GM13976 (cell line): ENCODE results near the gene DNAAF9.

ENCODE experiments used
- DNase-seq: peaks from one replicate; pipeline ENCODE4 v3.0.0; 2012; ENCODE audit warnings: low spot score
- in situ Hi-C: fragments of 300-500 bp; cut with MboI; formaldehyde crosslinking; loops from one replicate; pipeline ENCODE4 v1.12.0; 2022; ENCODE audit warnings: low sequenced_read_pairs, mixed read lengths, inconsistent platforms; ENCODE audit not compliant: unreplicated experiment
- TF ChIP-seq, protein P1 (sequence below): IDR thresholded peaks from 2 replicates; pipeline ENCODE4 v1.5.1; 2012; ENCODE audit warnings: borderline replicate concordance, mild to moderate bottlenecking; ENCODE audit not compliant: insufficient read depth; ENCODE audit errors: extremely low read depth, missing control alignments, control extremely low read depth

Gene DNAAF9

DNA sequence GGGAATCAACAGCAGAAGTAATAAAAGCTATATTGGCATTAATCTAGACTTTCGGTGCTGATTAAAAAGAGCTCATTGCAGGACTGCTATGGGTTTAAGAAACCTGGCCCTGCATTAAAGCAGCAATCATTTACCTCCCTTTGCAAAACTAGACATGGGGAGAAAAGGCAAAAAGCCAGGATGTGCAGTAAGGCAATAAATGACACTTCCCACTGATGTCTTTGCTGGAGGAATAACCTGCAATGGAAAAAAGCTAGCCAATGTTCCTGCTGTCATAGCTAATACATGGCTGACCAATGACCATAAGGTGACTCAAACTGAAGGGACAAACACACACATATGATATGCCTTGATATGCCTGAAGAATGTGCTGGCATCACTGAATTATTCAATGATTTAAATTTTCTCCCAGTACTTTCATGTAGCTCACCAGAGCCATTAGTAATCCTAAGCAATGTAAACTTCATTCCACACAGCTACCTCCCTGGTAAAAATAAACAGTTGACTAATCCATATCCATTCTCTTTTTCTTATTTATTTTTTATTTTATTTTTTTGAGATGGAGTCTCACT, 8.7 kb downstream of the DNAAF9 start:
- in situ Hi-C loops = no loop called here
- TF ChIP-seq, protein P1, sequence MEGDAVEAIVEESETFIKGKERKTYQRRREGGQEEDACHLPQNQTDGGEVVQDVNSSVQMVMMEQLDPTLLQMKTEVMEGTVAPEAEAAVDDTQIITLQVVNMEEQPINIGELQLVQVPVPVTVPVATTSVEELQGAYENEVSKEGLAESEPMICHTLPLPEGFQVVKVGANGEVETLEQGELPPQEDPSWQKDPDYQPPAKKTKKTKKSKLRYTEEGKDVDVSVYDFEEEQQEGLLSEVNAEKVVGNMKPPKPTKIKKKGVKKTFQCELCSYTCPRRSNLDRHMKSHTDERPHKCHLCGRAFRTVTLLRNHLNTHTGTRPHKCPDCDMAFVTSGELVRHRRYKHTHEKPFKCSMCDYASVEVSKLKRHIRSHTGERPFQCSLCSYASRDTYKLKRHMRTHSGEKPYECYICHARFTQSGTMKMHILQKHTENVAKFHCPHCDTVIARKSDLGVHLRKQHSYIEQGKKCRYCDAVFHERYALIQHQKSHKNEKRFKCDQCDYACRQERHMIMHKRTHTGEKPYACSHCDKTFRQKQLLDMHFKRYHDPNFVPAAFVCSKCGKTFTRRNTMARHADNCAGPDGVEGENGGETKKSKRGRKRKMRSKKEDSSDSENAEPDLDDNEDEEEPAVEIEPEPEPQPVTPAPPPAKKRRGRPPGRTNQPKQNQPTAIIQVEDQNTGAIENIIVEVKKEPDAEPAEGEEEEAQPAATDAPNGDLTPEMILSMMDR = no peak
- DNase-seq = no peak

DNA sequence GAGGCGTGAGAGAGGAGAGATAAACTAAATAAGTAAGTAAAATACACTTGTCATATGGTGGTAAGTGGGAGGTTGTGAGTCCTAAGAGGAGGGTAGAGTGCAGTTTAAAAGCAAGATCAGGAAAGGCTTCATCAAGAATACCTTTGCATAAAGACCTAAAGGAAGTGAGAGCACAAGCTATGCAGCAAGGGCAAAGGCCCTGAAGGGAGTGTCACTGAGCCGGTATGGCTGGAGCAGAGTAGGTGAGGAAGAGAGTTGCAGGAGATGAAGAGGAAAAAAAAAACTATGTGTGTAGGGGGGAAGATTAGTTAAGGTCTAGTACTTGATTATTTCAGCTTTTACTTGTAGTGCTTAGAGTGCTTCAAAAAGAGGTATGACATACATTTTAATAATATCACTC, 11.0 kb downstream of the DNAAF9 start:
- TF ChIP-seq, protein P1 = no peak
- DNase-seq = no peak
- in situ Hi-C loops = no loop called here

DNA sequence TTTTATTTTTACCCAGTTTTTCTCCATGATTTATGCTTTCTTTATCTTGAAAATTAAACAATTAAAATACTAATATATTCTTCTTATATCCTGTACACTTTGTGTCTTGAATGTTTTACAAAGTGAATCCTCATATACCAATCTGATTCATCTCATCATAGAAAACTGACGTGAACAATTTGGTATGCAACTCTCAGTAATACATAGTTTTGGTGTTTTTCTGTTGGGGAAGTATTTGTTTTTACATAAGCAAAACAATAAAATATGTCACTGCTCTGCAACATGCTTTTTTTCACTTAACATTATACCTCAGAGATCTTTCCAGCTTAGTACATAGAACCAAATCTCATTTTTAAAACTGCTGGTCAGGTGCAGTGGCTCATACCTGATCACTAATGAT, 14.7 kb downstream of the DNAAF9 start:
- no peak for DNase-seq
- TF ChIP-seq, protein P1 = no peak
- in situ Hi-C loops = no loop called here

DNA sequence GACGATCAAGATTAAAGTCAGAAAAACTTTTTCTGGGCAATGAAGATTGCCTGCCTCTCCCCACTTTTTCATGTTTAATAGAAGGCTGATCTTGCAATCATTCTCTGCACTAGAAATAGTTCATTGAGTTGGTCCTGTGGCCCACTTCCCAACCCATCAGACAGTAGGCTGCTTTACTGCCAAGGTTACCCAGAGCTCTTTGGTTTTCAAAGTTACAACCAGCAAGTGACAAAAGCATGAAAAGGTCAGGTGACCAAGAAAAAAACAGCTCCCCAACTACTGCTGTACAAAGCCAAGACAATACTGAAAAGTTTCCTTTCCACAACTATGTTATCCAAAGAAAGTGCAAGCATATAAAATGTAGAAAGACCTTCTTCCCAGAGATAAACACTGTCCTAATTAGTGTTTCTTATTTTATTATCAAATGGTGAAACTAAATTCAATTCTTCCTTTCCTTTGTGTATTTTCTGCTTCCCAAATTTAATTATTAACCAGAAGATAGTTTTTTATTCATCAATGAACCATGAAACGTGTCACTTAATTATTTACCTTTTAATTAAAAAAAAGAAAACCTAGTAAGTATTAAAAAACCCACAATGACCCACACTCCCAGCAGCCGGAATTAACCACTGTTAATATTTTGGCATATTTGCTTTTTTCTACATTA, 16.6 kb downstream of the DNAAF9 start:
- DNase-seq = no peak
- TF ChIP-seq, protein P1 = no peak
- in situ Hi-C loops = no loop called here

DNA sequence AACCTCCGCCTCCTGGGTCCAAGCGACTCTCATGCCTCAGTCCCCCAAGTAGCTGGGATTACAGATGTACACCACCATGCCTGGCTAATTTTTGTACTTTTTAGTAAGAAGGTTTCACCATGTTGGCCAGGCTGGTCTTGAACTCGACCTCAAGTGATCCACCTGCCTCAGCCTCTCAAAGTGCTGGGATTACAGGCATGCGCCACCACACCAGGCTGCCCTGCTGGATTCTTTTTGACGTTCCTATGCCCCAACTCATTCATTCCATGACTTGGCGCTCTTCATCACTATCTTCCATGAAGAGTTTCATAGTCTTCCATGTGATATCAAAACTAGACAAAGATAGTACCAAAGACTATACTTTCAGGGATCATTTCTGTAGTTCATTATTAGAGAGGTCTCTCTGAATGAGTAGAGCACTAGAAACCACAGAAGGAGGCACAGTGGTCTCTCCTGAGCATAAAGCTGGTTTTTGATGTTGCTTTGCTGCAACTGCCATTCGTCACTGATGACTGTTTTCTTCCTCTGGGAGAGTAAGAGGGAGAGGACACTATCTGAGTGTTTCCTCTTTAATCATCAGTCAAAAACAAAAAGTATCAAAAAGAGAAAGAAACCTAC, 23.5 kb downstream of the DNAAF9 start:
- DNase-seq = no peak
- in situ Hi-C loops = no loop called here
- TF ChIP-seq, protein P1 = no peak

DNA sequence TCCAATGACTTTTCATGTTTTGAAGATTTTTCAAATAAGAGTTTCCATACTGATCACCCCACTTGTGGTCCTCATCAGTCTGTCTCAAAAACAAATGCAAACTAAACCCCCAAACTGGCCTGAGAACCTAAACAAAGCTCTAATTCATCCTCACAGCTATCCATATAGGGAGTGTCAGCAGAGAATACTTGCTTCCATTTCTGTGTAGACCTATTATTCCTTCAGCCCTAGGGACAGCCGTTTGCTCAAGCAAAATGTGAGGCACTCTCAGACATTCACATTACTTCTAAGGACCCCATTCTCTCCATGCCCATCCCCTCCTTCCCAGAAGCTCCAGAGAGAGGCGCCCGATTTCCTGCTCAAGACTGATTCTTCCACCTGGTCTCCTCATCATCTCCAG, 24.6 kb downstream of the DNAAF9 start:
- TF ChIP-seq, protein P1 = no peak
- DNase-seq = no peak
- in situ Hi-C loops = no loop called here
